Mucosa of gallbladder (tissue), 1 donor: ENCODE data around the gene KHDC1L. TPM values are rescaled to one million over a fixed set of nuclear protein-coding genes. Genes with fewer than 3 reads are reported as not detected.
"Not testable (repeated sequence)": the region's sequence is repeated elsewhere in the genome, so short reads cannot be mapped to it uniquely, and the experiment has no call there.

Source experiments
- DNase-seq: peaks from one replicate; pipeline ENCODE4 v3.0.0-alpha.2; 2020; ENCODE audit warnings: low spot score
- total RNA-seq: library from RNA; stranded (reverse); gene quantifications from one replicate; pipeline ENCODE4 v1.2.1, GENCODE V29; 2021
- donor health status: DM: no; HTN: no; CAD: no.

Gene KHDC1L, protein sequence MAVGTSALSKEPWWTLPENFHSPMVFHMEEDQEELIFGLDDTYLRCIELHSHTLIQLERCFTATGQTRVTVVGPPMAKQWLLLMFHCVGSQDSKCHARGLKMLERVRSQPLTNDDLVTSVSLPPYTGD
- not detected for total RNA-seq

DNA sequence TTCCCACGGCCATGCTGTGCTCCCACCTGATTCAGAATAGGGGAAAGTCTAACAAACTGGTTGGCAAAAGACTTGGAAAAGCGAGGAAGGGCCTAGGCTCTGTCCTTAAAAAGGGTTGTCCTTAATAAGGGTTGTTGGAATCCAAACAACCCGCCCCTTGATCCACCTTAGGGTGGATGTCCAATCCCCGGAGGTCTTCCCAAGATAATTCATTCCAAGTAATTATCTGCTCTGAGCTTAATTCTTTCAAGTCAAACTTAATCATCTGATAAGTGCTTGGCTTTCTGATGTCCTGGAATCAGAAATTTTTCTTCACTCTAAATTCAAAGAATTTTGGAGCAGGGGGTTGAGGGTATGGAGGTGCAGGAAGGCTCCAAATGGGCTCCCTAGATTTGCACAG lies at the start of gene KHDC1L:
KHDC1L (minus strand) TSS at position 101 of the 400 bp plus-strand sequence; CDS start at position 13, 88 bp downstream.
- DNase-seq = no peak

DNA sequence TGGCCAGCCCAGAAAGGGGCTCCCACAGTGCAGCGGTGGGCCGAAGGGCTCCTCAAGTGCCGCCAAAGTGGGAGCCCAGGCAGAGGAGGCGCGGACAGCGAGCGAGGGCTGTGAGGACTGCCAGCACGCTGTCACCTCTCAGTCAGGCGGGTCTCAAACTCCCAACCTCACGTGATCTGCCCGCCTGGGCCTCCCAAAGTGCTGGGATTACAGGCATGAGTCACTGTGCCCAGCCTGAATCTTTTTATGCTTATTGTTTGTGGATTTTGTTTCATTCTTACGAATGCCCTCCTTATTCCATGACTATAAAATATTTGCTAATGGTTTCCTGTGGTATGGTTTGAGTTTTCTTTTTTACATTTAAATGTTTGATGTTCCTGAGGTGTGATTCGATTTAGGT lies 44.0 kb upstream of the KHDC1L start:
- not testable (repeated sequence) for DNase-seq

DNA sequence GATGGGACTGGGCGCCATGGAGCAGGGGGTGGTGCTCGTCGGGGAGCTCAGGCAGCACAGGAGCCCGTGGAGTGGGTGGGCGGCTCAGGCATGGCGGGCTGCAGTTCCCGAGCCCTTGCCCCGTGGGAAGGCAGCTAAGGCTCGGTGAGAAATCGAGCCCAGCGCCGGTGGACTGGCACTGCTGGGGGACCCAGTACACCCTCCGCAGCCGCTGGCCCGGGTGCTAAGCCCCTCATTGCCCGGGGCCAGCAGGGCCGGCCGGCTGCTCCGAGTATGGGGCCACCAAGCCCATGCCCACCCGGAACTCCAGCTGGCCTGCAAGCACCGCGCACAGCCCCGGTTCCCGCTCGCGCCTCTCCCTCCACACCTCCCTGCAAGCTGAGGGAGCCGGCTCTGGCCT lies 43.6 kb upstream of the KHDC1L start:
- not testable (repeated sequence) for DNase-seq

DNA sequence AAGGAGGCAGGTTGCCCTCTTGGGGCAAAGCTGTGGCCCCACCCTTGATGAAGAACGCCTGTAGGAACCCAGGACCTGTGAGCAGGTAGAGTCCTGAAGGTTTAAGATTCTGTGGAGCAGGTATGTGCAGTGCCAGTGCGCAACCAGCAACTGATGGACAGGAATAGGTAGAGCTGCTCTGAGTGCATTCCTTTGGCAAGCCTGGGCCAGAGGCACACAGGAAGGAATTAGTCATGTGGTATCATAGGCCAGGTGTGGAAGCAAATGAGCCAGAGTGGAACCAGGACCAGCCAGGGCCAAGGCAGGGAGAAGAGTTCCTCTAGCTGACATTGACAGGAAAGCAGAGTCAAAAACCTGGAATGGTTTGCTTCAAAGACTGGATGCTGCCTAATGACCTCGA lies 39.1 kb upstream of the KHDC1L start:
- DNase-seq = no peak

DNA sequence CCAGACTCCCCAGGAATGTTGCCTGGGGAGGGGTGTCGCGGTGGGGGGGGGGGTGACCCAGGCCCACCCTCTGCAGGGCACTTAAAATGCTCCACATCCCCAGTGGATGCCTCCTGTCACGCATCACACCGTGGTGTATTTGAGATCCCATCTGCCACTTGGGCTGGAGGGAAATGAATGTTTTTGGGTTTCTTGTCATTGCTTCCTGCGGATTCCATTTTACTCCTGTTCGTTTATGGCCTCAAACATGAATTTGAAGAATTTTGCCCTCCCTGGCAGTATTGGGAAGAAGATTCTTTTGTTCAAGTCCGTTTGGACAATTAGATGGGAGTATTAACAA lies 38.2 kb upstream of the KHDC1L start:
- DNase-seq = no peak

DNA sequence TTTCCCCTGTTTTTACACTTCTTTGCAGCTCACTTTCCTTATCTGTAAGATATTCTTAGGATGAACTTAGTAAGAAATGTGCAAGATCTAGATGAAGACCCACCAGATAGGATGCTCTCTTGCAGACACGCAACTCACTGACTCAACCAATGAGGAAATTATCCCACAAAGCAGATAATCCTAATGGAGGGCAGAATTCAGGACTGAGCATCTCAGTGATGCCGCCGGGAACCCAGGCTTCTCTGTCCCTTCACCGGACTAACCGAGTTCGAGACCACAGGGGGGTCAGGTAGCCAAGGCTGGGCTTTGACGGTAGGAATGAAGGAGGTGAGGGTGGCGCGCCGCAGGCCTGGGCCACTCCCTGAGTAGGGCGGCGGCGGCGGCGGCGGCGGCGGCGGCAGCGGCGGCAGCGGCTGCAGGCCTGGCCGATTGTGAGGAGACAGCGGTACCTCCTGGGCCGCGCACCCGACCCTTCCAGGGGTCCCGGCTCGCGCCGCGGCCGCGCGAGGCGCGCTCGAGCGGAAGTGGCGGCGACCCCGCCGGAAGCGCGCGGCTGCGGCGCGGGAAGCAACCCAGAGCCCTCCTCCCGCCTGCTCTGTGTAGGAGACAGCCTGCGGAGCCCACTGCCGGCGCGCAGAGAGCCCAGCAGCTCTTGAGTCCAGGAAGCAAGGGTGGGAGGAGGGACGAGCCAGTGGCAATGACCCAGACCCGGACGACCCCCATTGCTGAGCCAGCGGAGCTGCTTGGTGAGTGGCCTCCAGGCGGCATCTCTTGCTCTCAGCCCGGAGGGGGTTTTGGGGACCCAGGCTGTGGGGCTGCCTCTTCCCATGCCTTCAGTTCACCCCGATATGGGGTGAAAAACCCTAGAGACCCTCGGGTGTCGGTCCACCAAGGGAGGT lies 37.6 kb upstream of the KHDC1L start, which contains the start of gene KHDC1:
KHDC1 (minus strand) TSS at position 526 of the 899 bp plus-strand sequence. CDS start 20,679 bp downstream, outside the sequence.
- DNase-seq = peak; percentile 20

DNA sequence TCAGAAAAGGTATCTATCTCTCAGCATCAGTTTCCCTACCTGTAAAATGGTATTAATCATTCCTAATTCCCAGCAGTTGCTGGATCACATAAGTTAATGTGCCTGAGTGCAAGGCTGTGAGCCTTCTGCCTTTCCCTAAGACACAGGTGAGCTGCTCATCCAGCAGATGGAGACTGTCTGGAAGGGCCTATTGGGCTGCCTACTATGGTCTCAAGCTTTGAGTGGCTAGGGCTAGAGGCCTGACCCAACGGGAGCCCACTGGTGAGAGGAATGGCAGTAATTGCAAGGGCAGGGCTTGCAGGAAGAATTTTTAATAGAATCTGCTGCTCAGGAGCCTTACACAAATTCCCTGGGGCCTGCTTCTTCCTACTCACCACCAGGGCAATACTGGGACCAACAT lies 33.4 kb upstream of the KHDC1L start:
- no peak for DNase-seq

DNA sequence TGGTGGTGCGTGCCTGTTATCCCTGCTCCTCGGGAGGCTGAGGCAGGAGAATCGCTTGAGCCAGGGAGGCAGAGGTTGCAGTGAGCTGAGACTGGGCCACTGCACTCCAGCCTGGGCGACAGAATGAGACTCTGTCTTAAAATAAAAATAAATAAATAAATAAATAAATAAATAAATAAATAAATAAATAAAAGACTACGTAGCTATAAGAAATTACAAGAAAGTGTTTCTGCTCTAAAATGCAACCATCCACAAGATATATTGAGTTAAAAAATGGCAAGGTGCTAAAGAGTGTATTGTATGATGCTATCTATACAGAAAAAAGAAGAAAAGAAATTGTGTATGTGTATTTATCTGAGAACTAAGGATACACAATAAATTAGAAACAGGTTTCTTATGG lies 29.0 kb upstream of the KHDC1L start:
- DNase-seq = not testable (repeated sequence)

DNA sequence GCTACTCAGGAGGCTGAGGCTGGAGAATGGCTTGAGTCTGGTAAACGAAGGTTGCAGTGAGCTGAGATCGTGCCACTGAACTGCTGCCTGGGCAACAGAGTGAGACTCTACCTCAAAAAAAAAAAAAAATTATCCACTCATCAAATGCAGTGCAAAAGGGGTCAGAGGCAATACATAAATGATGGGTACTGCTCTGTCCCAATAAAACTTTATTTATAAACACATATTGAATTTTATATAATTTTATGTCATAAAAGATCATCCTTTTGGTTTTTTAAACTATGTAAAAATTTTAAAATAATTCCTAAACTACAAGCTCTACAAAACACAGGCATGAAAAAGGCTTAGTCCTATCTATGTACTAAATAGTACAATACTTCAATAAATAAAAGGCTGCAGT lies 27.4 kb upstream of the KHDC1L start:
- DNase-seq = no peak

DNA sequence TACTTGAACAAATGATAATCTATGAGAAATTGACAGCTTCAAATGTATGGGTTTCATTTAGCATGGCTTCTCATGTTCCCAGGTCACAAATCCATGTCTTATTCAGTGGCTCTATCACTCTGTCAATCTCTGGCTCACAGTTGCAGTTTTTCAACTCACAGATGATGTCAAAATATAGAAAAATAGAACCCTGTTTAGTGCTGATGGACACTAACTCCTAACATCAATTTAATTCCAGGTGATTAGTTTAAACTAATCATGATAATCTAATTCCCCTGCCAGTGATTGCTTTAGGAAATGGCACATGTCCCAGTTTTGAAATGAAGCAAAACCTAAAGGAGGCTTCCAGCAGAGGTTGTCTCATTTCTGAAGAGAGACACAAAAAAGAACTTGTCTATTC lies 24.7 kb upstream of the KHDC1L start:
- no peak for DNase-seq

DNA sequence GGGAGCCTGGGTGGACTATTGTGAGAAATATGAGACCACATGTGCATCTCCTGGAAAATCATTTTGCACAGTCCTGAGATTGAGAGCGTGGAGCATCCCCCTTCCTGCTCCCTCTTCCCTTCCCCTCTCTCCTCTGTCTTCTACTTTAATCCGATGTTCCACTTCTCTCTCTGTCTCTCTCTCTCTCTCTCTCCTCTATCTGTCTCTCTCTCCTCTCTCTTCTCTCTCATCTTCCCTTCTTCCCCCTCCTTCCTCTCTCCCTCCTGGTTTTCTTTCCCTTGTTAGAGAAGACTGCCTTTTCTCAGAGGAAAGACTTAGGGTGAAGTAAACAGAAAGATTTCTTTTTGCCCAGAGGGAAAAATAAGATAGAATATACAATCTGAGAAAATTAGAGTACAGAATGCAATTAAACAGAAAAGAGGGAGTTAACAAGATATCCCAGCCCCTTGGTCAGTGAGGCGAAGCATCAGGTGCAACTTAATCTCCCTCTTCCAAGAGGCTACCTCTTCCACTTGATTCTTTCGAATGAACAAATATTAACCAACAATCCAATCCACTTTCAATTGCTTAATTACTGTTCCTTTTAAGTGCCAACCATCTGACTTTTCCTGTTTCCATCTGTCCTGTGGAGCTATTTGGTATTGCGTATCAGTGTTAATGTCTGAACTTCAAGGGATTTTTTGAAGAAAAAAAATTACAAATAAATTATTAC lies 23.1 kb upstream of the KHDC1L start:
- DNase-seq = no peak

DNA sequence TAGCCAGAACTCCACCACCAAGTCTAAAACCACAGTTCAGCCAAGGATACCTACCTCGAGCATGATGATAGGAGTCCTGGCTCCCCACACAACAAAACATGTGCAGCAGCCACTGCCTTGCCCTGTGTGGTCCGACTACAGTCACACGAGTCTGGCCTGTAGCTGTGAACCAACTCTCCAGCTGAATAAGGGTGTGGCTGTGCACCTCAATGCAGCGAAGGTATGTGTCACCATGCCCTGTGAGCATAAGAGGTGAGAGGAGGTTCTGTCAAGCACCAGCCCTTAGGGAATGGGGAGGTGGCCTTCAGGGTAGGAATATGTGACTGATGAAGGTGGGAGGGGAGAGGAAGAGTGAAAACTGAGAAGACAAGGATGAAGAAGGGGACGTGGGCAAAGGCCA lies 16.7 kb upstream of the KHDC1L start:
- no peak for DNase-seq

DNA sequence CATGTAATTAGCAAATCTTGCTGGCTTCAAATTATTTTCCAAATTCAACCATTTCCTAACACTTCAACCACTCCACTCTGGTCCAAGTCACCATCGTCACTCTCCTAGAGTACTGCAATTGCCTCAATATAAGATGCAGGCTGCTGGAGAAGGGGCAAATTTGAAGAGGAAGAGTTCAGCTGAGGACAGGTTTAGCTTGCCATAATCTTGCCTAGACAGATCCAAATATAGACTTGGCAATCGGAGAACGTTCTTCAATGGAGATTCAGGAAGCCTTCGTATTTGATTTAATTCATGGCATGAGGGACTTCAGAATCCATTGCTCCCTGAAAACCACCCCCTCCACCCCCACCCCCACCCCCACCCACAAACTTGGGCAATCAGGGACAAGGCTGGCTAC lies 15.4 kb upstream of the KHDC1L start:
- DNase-seq = no peak

DNA sequence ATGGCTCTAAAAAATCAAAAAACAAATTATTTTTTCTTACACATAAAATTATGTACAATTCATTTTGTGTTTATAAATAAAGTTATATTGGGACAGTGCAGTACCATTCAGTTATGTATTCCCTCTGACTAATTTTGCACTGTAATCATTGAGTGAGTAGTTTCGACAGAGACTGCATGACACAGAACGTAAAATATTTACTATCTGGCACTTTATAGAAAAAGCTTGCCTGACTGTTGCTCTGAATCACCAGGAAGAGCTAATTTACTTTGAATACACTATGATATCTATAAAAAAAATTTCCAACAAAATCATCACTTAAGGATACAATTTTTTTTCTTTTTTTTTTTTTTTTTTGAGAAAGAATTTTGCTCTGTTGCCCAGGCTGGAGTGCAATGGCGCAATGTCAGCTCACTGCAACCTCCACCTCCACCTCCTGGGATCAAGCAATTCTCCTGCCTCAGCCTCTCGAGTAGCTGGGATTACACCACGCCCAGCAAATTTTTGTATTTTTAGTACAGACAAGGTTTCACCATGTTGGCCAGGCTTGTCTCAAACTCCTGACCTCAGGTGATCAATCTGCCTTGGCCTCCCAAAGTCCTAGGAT lies 11.0 kb upstream of the KHDC1L start:
- no peak for DNase-seq

DNA sequence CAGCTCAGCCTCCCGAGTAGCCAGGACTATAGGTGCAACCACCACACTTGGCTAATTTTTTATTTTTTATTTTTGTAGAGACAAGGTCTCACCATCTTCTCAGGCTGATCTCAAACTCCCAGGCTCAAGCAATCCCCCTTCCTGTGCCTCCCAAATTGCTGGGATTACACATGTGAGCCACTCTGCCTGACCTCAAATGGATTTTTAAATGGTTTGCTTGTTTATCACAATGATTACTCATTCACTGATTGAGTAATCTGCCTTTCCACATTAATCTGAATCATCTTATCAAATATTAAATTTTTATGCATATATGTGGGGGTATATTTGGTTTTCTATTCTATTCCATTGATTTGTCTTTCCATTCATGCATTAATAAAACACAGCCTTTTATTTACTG lies 9.4 kb upstream of the KHDC1L start:
- DNase-seq = no peak

DNA sequence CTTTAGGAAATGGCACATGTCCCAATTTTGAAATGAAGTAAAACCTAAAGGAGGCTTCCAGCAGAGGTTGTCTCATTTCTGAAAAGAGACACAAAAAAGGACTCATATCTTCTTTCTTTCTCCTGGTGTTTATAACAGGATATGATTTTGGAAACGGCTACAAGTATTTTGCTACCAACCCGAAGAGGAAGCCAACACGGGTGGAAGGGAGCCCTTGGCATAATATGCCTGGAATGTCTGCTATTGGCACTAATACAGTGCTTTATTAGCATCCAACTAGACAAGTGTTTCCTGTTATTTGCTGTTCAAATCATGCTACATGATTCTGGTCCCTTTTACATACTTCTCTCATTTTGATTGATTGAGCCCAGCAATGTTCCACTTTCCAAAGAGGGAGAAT lies 8.7 kb upstream of the KHDC1L start:
- DNase-seq = not testable (repeated sequence)

DNA sequence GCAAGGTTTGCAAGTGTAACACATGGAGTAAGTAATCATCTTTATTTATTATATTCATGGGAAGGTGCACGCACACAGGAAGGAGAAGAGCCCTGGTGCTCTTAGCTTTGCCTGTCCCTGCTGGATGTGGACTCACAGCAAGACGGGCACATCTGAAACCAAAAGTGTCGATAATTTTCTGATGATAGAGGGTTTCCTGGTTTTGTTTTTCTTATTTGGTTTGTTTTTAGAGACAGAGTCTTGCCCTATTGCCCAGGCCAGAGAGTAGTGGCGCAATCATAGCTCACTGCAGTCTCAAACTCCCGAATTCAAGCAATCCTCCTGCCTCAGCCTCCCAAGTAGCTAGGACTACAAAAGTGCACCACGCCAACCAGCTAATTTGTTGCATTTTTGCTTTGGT lies 7.8 kb upstream of the KHDC1L start:
- DNase-seq = no peak

DNA sequence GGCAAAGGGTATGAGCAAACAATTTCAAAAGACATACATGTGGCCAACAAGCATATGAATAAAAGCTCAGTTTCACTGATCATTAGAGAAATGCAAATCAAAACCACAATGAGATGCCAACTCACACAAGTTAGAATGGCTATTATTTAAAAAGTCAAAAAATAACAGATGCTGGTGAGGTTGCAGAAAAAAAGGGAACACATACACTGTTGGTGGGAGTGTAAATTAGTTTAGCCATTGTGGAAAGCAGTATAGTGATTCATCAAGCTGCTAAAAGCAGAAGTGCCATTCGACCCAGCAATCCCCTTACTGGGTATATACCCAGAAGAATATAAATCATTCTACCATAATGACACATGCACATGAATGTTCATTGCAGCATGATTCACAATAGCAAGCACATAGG lies 6.7 kb upstream of the KHDC1L start:
- DNase-seq = no peak

DNA sequence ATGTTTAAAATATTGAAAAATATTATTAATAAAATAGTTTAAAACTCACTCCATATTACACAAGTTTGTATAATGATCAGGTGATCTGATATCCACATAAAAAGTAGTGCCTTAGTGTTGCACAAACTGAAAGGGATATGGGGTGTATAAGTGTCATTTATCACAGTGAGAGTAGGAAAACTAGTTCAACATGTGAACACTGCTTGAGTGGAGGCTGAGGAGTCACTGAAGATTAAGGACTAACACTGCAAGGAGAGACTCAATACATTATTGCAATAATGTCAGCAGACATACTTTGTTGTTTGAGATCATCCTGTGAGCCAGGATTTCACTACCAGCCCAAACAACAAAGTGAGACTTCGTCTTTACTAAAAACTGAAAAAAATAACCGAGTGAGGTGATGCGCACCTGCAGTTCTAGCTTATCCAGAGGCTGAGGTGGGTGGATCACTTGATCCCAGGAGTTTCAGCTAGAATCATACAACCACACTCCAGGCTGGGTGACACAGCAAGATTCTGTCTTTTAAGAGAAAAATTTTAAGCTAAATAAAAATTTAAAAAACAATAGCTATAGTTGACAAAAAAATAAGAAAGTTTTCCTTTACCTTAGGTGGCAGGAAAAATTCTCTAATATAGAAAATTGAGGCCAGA lies 2.4 kb upstream of the KHDC1L start:
- DNase-seq = no peak

DNA sequence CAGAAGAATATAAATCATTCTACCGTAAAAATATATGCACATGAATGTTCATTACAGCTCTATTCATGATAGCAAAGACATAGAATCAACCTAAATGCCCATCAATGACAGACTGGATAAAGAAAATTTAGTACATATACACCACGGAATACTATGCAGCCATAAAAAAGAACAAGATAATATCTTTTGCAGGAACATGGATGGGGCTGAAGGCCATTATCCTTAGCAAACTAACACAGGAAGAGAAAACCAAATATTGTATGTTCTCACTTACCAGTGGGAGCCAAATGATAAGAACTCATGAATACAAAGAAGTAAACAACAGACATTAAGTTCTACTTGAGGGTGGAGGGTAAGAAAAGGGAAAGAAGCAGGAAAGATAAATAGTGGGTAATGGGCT lies 8.4 kb downstream of the KHDC1L start:
- no peak for DNase-seq

DNA sequence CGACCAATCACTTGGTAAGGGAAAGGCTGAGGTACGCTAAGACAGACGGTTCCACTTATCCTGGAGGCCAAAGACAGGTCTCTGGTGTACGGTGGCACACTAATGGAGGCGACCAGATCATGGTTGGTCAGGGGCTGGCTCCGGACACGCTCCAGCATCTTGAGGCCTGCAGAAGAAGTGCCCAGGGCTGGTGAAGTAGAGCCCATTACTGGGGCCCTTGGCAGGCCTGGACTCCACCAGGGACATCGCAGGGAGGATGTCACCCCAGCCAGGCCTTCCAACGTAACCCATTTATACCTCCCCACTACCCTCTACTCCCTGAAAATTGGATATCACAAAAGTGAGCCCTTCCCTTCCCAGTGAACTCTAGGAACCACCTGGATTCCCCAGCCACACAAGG lies 16.2 kb downstream of the KHDC1L start:
- DNase-seq = no peak
